ENCODE data around the gene BTBD18.

The BTBD18 gene

DNA sequence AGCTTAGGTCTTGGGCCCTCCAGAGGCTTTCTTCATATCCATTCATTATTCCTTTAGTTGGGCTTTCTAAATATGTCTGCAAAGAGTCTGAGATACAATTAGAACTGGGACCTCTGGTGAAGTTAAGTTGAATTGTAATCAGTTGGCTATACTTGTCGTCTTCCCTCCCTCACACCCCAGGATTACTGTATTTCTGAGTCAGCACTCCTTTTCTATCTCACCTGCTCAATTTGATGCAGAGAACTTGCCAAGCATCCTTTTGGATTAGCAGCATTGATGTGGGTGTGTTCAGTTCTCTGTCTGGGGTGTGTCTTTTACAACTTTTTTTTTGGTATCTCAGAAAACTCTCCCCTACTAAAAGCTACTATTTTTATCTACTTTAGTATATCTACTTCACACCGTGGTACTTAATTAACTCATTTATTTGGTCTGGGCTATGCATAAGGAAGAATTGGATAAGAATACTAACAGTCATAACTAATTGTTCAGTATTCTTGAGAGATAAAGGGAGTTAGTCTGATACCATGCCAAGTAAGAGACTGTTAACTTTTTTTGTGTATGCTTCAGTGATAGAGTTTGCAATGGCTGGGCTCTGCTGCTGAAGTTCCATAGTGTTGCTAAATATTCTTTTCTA lies 25.1 kb upstream of the BTBD18 start:
- Histone ChIP-seq H3K9ac (ENCODE audit: low read depth in 1 of 2, low read length in 2 of 2) (peak overlapping the region in 1 of 2 donors; percentile 76), H3K4me1 (ENCODE audit: control insufficient read depth in 2 of 2, insufficient read depth in 2 of 2, low read length in 2 of 2) (peaks cover 58 to 85% of the 10 kb centered on the region in 2 donors), H3K27me3 (ENCODE audit: control insufficient read depth in 2 of 2, insufficient read depth in 2 of 2, low read length in 2 of 2) (no peaks in the 10 kb centered on the region), H3K27ac (ENCODE audit: low read depth in 2 of 2, low read length in 2 of 2) (peak overlapping the region; percentile 94 to 95), H3K36me3 (ENCODE audit: control insufficient read depth in 2 of 2, insufficient read depth in 2 of 2, low read length in 2 of 2) (no peaks in the 10 kb centered on the region), H3K9me3 (ENCODE audit: control insufficient read depth in 2 of 2, low read length in 2 of 2) (no peaks in the 10 kb centered on the region), H3K4me3 (ENCODE audit: low read length in 2 of 2) (peak overlapping the region in 1 of 2 donors; percentile 45)

DNA sequence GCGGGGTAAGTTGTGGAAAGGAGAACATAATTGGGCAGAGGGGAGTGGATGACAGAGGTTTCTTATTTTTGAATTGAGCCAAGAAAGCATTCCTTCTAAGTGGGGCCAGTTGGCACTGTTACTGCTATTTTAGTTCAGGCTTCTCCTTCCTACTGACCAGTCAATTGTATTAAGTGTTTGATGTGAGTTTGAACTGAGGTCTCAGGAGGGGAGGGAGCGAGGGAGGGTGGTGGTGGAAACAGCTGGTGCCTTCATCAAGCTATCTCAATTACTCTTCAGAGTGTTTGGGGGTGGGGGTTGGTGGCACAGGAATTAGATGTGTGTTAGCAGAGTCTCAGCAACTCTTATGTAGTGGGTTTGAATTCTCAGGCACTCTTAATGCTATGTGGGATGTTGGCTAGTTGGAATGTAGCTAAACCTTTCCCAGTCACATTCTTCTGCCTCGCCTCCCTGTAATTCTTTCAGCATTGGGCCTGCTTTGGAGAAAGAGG lies 24.5 kb upstream of the BTBD18 start:
- Histone ChIP-seq H3K4me1 (ENCODE audit: control insufficient read depth in 2 of 2, insufficient read depth in 2 of 2, low read length in 2 of 2) (peaks cover 53 to 82% of the 10 kb centered on the region in 2 donors), H3K9me3 (ENCODE audit: control insufficient read depth in 2 of 2, low read length in 2 of 2) (no peaks in the 10 kb centered on the region), H3K27ac (ENCODE audit: low read depth in 2 of 2, low read length in 2 of 2) (peak overlapping the region; percentile 94 to 95), H3K27me3 (ENCODE audit: control insufficient read depth in 2 of 2, insufficient read depth in 2 of 2, low read length in 2 of 2) (no peaks in the 10 kb centered on the region), H3K9ac (ENCODE audit: low read depth in 1 of 2, low read length in 2 of 2) (peak overlapping the region in 1 of 2 donors; percentile 45), H3K36me3 (ENCODE audit: control insufficient read depth in 2 of 2, insufficient read depth in 2 of 2, low read length in 2 of 2) (no peaks in the 10 kb centered on the region), H3K4me3 (ENCODE audit: low read length in 2 of 2) (peak overlapping the region; percentile 12 to 37)

DNA sequence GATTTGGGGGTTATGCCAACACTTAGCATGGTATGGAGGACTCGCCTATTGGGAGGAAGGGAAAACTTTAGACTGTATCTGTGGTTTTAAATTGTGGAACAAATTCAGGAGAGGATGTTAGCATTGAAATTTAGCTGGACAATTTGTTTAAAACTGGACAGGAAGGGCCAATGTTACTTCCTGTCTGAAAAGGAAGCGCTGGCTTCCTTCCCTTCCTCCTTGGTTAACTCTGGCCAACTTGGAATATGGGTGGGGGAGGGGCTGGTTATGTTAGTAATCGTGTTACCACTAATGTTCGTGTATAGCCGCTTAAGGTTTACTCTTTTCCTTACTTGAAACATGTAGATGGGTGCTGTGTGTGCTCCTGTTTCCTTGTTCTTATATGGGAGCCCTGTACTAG lies 23.9 kb upstream of the BTBD18 start:
- Histone ChIP-seq H3K9me3 (ENCODE audit: control insufficient read depth in 2 of 2, low read length in 2 of 2) (no peaks in the 10 kb centered on the region), H3K4me3 (ENCODE audit: low read length in 2 of 2) (peak overlapping the region; percentile 12 to 37), H3K4me1 (ENCODE audit: control insufficient read depth in 2 of 2, insufficient read depth in 2 of 2, low read length in 2 of 2) (peaks cover 49 to 79% of the 10 kb centered on the region in 2 donors), H3K27me3 (ENCODE audit: control insufficient read depth in 2 of 2, insufficient read depth in 2 of 2, low read length in 2 of 2) (no peaks in the 10 kb centered on the region), H3K36me3 (ENCODE audit: control insufficient read depth in 2 of 2, insufficient read depth in 2 of 2, low read length in 2 of 2) (no peaks in the 10 kb centered on the region), H3K27ac (ENCODE audit: low read depth in 2 of 2, low read length in 2 of 2) (peak overlapping the region; percentile 94 to 95), H3K9ac (ENCODE audit: low read depth in 1 of 2, low read length in 2 of 2) (peak overlapping the region in 1 of 2 donors; percentile 45)

DNA sequence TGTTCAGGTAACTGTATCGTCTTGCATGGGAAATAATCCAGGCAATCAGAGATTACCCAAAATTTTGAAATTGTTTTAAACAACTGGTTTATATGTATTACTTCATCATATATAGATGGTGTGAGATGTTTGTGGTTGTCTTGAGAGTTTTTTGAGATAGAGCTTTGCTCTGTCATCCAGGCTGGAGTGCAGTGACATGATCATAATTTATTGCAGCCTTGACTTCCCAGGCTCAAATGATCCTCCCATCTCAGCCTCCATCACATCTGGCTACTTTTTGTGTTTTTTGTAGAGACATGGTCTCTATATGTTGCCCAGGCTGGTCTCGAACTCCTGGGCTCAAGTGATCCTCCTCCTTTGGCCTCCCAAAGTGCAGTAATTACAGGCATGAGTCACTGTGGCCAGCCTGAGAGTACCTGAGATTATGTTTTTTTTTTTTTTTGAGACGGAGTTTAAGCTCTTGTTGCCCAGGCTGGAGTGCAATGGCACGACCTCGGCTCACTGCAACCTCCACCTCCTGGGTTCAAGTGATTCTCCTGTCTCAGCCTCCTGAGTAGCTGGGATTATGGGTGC lies 21.5 kb upstream of the BTBD18 start:
- Histone ChIP-seq H3K4me1 (ENCODE audit: control insufficient read depth in 2 of 2, insufficient read depth in 2 of 2, low read length in 2 of 2) (peaks cover 41 to 55% of the 10 kb centered on the region in 2 donors), H3K27me3 (ENCODE audit: control insufficient read depth in 2 of 2, insufficient read depth in 2 of 2, low read length in 2 of 2) (no peaks in the 10 kb centered on the region), H3K9ac (ENCODE audit: low read depth in 1 of 2, low read length in 2 of 2) (no peak overlapping the region), H3K9me3 (ENCODE audit: control insufficient read depth in 2 of 2, low read length in 2 of 2) (no peaks in the 10 kb centered on the region), H3K4me3 (ENCODE audit: low read length in 2 of 2) (no peak overlapping the region), H3K27ac (ENCODE audit: low read depth in 2 of 2, low read length in 2 of 2) (no peak overlapping the region), H3K36me3 (ENCODE audit: control insufficient read depth in 2 of 2, insufficient read depth in 2 of 2, low read length in 2 of 2) (no peaks in the 10 kb centered on the region)

GRCh38 chr11:57772562-57772961 lies 20.9 kb upstream of the BTBD18 start:
- Histone ChIP-seq H3K4me3 (ENCODE audit: low read length in 2 of 2) (no peak overlapping the region), H3K27me3 (ENCODE audit: control insufficient read depth in 2 of 2, insufficient read depth in 2 of 2, low read length in 2 of 2) (no peaks in the 10 kb centered on the region), H3K27ac (ENCODE audit: low read depth in 2 of 2, low read length in 2 of 2) (no peak overlapping the region), H3K4me1 (ENCODE audit: control insufficient read depth in 2 of 2, insufficient read depth in 2 of 2, low read length in 2 of 2) (peaks cover 36 to 50% of the 10 kb centered on the region in 2 donors), H3K9me3 (ENCODE audit: control insufficient read depth in 2 of 2, low read length in 2 of 2) (no peaks in the 10 kb centered on the region), H3K9ac (ENCODE audit: low read depth in 1 of 2, low read length in 2 of 2) (no peak overlapping the region), H3K36me3 (ENCODE audit: control insufficient read depth in 2 of 2, insufficient read depth in 2 of 2, low read length in 2 of 2) (no peaks in the 10 kb centered on the region)

DNA sequence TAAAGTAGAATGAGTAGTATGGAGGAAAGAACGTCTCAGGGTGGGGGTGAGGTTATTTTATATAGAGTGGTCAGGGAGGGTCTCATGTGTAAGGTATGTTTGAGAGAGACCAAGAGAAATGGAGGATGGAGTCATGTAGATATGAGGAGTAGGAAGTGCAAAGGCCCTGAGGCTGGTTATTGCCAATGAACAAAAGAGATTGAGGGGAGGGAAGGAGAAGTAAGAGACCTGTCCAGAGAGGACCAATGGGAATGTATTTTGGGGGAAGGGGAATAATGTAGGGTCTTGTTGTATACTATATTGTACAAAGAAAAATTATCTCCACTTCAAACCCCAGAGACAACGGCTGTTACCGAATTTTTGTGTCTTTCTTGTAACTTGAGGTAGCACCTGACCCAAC lies 19.7 kb upstream of the BTBD18 start:
- Histone ChIP-seq H3K4me1 (ENCODE audit: control insufficient read depth in 2 of 2, insufficient read depth in 2 of 2, low read length in 2 of 2) (peaks cover 24 to 39% of the 10 kb centered on the region in 2 donors), H3K9ac (ENCODE audit: low read depth in 1 of 2, low read length in 2 of 2) (no peak overlapping the region), H3K4me3 (ENCODE audit: low read length in 2 of 2) (no peak overlapping the region), H3K27ac (ENCODE audit: low read depth in 2 of 2, low read length in 2 of 2) (no peak overlapping the region), H3K27me3 (ENCODE audit: control insufficient read depth in 2 of 2, insufficient read depth in 2 of 2, low read length in 2 of 2) (no peaks in the 10 kb centered on the region), H3K9me3 (ENCODE audit: control insufficient read depth in 2 of 2, low read length in 2 of 2) (no peaks in the 10 kb centered on the region), H3K36me3 (ENCODE audit: control insufficient read depth in 2 of 2, insufficient read depth in 2 of 2, low read length in 2 of 2) (peaks cover 0 to 3% of the 10 kb centered on the region in 2 donors)

DNA sequence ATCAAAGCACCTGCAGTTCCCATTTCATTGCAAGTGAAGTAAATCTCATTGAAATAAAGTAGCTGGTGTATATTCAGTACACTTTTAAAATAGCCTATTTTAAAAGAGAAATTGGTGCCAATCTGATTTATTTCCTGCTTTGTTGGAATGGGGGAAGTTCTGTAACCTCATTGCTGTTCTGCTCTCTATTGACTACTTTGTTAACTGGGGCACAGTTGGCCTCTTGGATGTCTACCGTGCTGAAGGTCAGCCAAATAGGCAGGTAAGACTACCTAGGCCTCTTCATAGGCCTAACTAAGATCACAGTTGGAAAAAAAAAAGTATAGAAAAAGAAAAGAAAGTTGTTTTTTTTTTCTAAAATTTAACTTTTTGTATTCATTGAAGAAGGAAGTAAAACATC lies 19.2 kb upstream of the BTBD18 start:
- H3K27me3 ChIP-seq (ENCODE audit: control insufficient read depth in 2 of 2, insufficient read depth in 2 of 2, low read length in 2 of 2): no peaks in the 10 kb centered on the region
- no peak overlapping the region for H3K4me3 ChIP-seq (ENCODE audit: low read length in 2 of 2)
- H3K4me1 ChIP-seq (ENCODE audit: control insufficient read depth in 2 of 2, insufficient read depth in 2 of 2, low read length in 2 of 2): peaks cover 18 to 35% of the 10 kb centered on the region in 2 donors
- peaks cover 0 to 3% of the 10 kb centered on the region in 2 donors for H3K36me3 ChIP-seq (ENCODE audit: control insufficient read depth in 2 of 2, insufficient read depth in 2 of 2, low read length in 2 of 2)
- no peak overlapping the region for H3K27ac ChIP-seq (ENCODE audit: low read depth in 2 of 2, low read length in 2 of 2)
- no peaks in the 10 kb centered on the region for H3K9me3 ChIP-seq (ENCODE audit: control insufficient read depth in 2 of 2, low read length in 2 of 2)
- H3K9ac ChIP-seq (ENCODE audit: low read depth in 1 of 2, low read length in 2 of 2): no peak overlapping the region

GRCh38 chr11:57764972-57765371 lies 13.4 kb upstream of the BTBD18 start:
- peak overlapping the region; percentile 14 to 98 for H3K9ac ChIP-seq (ENCODE audit: low read depth in 1 of 2, low read length in 2 of 2)
- no peaks in the 10 kb centered on the region for H3K9me3 ChIP-seq (ENCODE audit: control insufficient read depth in 2 of 2, low read length in 2 of 2)
- H3K36me3 ChIP-seq (ENCODE audit: control insufficient read depth in 2 of 2, insufficient read depth in 2 of 2, low read length in 2 of 2): peaks cover 0 to 3% of the 10 kb centered on the region in 2 donors
- peaks cover 11 to 16% of the 10 kb centered on the region in 2 donors for H3K4me1 ChIP-seq (ENCODE audit: control insufficient read depth in 2 of 2, insufficient read depth in 2 of 2, low read length in 2 of 2)
- H3K27ac ChIP-seq (ENCODE audit: low read depth in 2 of 2, low read length in 2 of 2): peak overlapping the region; percentile 25 to 99
- peak overlapping the region; percentile 87 to 98 for H3K4me3 ChIP-seq (ENCODE audit: low read length in 2 of 2)
- H3K27me3 ChIP-seq (ENCODE audit: control insufficient read depth in 2 of 2, insufficient read depth in 2 of 2, low read length in 2 of 2): no peaks in the 10 kb centered on the region

DNA sequence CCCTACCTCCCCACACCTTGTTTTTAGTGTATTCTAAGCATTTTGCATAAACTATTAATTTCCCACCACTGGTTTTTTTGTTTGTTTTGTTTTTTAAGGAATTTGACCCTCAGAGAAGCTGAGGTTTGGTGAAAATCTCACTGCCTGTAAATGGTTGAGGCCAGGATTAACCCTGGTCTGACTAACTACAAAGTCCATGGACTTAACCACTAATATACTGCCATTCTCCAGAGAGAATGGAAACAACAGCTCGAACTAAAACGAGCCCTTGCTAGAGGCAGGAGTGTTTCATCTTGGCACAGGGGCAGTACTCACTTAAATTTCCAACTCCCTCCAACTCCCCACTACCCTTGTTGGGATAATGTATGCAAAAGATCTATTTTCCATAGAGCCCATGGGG lies 12.9 kb upstream of the BTBD18 start:
- Histone ChIP-seq H3K9ac (ENCODE audit: low read depth in 1 of 2, low read length in 2 of 2) (peak overlapping the region; percentile 14 to 98), H3K4me1 (ENCODE audit: control insufficient read depth in 2 of 2, insufficient read depth in 2 of 2, low read length in 2 of 2) (peaks cover 11 to 16% of the 10 kb centered on the region in 2 donors), H3K27ac (ENCODE audit: low read depth in 2 of 2, low read length in 2 of 2) (peak overlapping the region; percentile 25 to 99)

DNA sequence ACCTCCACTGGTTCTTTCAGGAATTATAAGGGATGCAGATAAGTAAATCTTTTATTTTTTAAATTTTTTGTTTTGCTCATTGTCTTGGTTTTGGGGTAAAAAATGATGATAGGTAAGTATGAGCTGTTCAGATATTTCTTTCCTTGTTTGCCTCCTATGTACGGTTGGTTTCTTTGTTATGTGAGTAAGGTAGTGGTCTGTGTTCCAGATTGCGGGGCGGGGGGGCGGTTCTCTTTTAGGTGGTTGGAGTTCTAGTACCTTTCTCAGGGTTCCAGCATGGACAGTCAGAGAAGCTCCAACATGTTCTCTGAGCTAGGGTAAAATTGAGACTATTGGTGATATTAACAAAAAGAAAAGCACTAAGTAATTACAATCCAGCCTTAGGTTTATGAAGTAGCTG lies 12.4 kb upstream of the BTBD18 start:
- no peaks in the 10 kb centered on the region for H3K9me3 ChIP-seq (ENCODE audit: control insufficient read depth in 2 of 2, low read length in 2 of 2)
- peak overlapping the region; percentile 93 to 99 for H3K27ac ChIP-seq (ENCODE audit: low read depth in 2 of 2, low read length in 2 of 2)
- H3K4me3 ChIP-seq (ENCODE audit: low read length in 2 of 2): peak overlapping the region; percentile 87 to 98
- H3K36me3 ChIP-seq (ENCODE audit: control insufficient read depth in 2 of 2, insufficient read depth in 2 of 2, low read length in 2 of 2): peaks cover 0 to 3% of the 10 kb centered on the region in 2 donors
- H3K9ac ChIP-seq (ENCODE audit: low read depth in 1 of 2, low read length in 2 of 2): peak overlapping the region; percentile 89 to 98
- no peaks in the 10 kb centered on the region for H3K27me3 ChIP-seq (ENCODE audit: control insufficient read depth in 2 of 2, insufficient read depth in 2 of 2, low read length in 2 of 2)
- peaks cover 6 to 16% of the 10 kb centered on the region in 2 donors for H3K4me1 ChIP-seq (ENCODE audit: control insufficient read depth in 2 of 2, insufficient read depth in 2 of 2, low read length in 2 of 2)

More for the DNA sequence above, 12.9 kb upstream of the BTBD18 start:
- H3K27me3 ChIP-seq (ENCODE audit: control insufficient read depth in 2 of 2, insufficient read depth in 2 of 2, low read length in 2 of 2): no peaks in the 10 kb centered on the region
- H3K9me3 ChIP-seq (ENCODE audit: control insufficient read depth in 2 of 2, low read length in 2 of 2): no peaks in the 10 kb centered on the region
- H3K36me3 ChIP-seq (ENCODE audit: control insufficient read depth in 2 of 2, insufficient read depth in 2 of 2, low read length in 2 of 2): peaks cover 0 to 3% of the 10 kb centered on the region in 2 donors
- H3K4me3 ChIP-seq (ENCODE audit: low read length in 2 of 2): peak overlapping the region; percentile 87 to 98

All from mucosa of rectum (tissue), 2 donors.